Measurements from ENCODE around the gene MYO7A. TPM values are rescaled to one million over a fixed set of nuclear protein-coding genes. Genes with fewer than 3 reads are reported as not detected.

MYO7A gene
- total RNA-seq, 1 donor from 2014 or later, result 0.23 TPM

DNA sequence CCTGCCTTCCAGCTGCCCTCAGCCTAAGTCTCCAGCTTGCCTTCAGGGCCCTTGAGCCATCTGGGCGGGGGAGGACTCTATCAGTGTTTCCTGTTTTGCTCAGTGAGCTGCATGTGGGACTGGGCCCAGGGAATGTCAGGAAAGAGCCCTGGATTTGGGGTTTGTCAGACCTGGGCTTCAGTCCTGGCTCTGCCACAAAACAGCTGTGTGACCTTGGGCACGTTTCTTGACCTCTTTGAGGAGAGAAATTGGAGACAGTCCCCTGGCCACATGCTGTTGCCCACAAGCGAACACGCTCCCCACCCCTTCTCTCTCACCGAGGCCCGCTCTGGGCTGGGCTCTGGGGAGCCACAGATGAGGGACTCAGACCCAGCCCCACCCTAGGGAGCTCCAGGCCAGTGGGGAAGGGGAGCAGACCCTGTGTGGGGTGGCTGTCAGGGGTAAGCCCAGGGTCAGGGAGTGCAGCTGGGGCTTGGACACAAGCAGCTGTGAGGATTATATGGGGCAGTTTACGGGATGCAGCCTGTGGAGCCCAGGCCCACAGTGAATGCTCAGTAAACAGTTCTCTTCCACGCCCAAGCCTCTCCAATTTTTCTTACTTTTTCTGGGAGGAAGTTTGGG, 12.3 kb downstream of the MYO7A start:
- DNase-seq (ENCODE audit: low read depth), result no peak
- H3K4me3 ChIP-seq (ENCODE audit: low read depth, low read length), result no peak overlapping the region
- TF ChIP-seq, protein P1, sequence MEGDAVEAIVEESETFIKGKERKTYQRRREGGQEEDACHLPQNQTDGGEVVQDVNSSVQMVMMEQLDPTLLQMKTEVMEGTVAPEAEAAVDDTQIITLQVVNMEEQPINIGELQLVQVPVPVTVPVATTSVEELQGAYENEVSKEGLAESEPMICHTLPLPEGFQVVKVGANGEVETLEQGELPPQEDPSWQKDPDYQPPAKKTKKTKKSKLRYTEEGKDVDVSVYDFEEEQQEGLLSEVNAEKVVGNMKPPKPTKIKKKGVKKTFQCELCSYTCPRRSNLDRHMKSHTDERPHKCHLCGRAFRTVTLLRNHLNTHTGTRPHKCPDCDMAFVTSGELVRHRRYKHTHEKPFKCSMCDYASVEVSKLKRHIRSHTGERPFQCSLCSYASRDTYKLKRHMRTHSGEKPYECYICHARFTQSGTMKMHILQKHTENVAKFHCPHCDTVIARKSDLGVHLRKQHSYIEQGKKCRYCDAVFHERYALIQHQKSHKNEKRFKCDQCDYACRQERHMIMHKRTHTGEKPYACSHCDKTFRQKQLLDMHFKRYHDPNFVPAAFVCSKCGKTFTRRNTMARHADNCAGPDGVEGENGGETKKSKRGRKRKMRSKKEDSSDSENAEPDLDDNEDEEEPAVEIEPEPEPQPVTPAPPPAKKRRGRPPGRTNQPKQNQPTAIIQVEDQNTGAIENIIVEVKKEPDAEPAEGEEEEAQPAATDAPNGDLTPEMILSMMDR (conservative IDR thresholded peaks at IDR 0.05; ENCODE audit: low read depth, low read length), result no peak

DNA sequence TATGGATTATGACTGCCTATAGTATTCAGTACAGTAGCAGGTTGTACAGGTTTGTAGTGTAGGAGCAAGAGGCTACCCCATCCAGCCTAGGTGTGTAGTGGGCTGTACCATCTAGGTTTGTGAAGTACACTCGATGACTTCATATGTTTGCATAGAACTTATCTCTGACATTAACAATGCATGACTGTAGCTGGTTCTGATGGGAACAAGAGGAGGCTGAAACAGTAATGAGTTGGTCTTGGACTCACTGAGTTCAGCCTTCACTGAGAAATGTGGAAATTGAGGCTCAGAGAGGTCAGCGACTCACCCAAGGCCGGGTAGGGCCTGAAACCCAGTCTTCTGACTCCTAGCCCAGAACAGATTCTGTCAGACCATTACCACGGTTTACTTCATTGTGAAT, 13.0 kb downstream of the MYO7A start:
- TF ChIP-seq, protein P1 (conservative IDR thresholded peaks at IDR 0.05; ENCODE audit: low read depth, low read length), result no peak
- no peak overlapping the region for H3K4me3 ChIP-seq (ENCODE audit: low read depth, low read length)
- DNase-seq (ENCODE audit: low read depth), result no peak

DNA sequence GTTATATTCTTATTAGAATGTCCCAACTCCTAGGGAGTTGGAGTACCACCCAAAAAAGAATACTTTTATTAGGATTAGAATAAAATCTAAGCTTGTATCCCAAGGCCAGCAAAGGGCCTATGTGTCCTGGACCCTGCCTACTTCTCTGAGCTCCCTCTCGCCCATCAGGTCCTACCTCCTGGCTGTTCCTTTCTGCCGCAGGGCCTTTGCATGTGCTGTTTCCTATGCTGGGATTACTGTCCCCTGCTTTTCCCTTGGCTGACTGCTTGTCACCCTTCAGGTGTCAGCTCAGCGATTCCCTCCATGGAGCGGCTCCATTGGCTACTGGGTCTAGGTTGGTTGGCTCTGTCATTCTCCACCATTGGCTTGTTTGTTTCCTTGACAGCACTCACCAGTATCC, 13.4 kb downstream of the MYO7A start:
- DNase-seq (ENCODE audit: low read depth), result no peak
- no peak overlapping the region for H3K4me3 ChIP-seq (ENCODE audit: low read depth, low read length)
- TF ChIP-seq, protein P1 (conservative IDR thresholded peaks at IDR 0.05; ENCODE audit: low read depth, low read length), result no peak

DNA sequence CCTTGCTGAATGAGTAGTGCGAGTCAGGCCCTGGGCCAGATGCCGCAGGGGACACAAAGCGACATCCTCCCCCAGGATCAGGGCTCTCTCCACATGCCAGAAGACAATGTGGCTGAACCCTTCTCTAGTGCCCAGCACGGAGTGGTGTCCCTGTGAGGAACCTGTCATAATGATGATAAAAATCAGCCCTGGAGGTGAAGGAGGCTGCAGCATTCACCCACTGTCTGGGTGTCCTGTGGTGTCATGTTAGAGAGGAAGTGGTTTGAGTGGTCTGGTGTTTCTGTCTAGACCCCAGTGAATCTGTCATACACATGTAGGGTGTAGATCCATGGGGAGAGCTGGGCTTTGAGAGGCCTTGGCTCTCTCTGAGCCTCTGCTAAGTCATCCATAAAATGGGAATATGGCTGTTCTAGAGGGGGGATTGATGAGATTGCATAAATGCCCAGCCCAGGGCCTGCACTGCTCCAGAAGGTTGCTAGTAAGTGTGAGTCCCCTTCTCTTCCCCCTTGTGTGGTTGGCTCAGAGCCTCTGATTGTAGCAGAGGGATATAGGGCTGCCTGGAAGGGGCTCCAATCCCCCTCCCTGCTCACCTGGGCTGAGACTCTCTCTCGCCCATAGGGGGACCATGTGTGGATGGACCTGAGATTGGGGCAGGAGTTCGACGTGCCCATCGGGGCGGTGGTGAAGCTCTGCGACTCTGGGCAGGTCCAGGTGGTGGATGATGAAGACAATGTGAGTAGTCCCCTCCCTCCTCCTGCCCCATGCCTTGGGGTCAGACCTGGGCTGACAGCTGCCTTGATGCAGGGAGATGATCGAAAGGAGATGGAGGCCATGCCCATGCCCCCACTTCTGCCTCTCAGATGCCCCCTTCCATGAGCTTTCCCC, 14.3 kb downstream of the MYO7A start:
- DNase-seq (ENCODE audit: low read depth), result no peak
- TF ChIP-seq, protein P1 (conservative IDR thresholded peaks at IDR 0.05; ENCODE audit: low read depth, low read length), result no peak
- H3K4me3 ChIP-seq (ENCODE audit: low read depth, low read length), result no peak overlapping the region

DNA sequence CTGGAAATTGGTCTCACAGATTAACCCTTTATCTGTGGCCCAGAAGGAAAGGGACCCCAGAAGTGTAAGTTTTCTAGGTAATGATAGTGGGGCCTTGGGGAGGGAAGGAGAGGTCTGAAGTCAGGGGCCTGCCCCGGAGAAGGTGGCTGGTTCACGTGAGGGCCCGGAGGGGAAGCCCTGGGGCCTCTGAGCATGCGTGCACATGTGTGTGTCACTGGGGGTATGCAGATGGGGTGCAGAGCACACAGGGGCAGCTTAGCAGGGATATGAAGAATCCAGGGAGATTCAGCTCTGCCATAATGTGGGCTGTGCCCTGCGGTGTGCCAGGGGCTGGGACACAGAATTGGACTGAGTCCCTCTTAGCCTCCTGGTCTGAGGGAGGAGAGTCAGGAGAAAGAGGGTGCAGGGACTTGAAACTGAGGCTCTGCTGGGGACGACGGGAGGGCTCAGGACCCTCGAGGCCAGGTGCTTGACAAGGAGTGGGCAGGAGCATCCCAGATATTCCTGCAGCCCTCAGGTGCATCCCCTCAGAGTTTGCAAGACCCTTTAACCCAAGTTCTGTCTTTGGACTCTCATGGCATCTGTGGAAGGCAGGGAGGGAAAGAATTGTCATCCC, 15.5 kb downstream of the MYO7A start:
- DNase-seq (ENCODE audit: low read depth), result no peak
- TF ChIP-seq, protein P1 (conservative IDR thresholded peaks at IDR 0.05; ENCODE audit: low read depth, low read length), result no peak
- H3K4me3 ChIP-seq (ENCODE audit: low read depth, low read length), result no peak overlapping the region

DNA sequence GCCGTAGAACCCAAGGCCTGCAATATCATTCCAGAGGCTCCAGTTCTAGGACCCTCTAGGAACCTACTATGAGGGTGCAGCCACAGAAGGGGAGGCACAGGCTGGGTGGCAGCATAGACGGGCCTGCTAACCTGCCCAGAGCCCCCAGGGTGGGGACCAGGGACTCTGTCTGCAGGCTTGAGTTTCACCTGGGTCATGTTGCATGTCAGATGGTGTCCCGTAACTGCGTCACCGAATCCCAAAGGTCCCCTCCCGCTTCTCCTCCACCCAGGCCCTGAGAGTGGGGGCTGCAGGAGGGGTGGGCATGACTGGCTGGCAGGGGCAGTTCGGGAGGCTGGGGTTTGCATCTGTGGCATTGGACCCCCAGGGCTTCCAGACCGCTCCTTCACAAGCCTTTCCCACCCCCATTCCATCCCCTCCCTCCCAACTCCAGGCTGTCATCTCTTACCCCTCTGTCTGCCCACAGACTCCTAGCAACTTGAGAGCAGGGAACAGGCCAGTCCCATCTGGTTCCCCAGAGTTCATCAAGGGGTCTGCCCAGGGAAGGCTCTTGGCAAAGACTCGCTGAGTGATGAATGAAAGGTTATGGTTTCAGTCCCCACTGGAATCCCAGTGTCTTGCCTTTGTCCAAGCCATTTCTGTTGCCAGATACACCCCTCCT, 16.3 kb downstream of the MYO7A start:
- TF ChIP-seq, protein P1 (conservative IDR thresholded peaks at IDR 0.05; ENCODE audit: low read depth, low read length), result no peak
- no peak overlapping the region for H3K4me3 ChIP-seq (ENCODE audit: low read depth, low read length)
- no peak for DNase-seq (ENCODE audit: low read depth)

Measured in epithelial cell of proximal tubule (primary cell).